C4-2B (cell line): ENCODE results near the gene ZCCHC3.

Experiments
- ZFX ChIP-seq: fragments of 450-650 bp; IDR thresholded peaks from 2 replicates; pipeline ENCODE4 v1.6.1; 2017
- TF ChIP-seq, protein P1 (sequence below): fragments of 450-650 bp; conservative IDR thresholded peaks from 2 replicates; pipeline ENCODE4 v1.5.1; 2017; ENCODE audit warnings: mild to moderate bottlenecking

- TF ChIP-seq, protein P1, sequence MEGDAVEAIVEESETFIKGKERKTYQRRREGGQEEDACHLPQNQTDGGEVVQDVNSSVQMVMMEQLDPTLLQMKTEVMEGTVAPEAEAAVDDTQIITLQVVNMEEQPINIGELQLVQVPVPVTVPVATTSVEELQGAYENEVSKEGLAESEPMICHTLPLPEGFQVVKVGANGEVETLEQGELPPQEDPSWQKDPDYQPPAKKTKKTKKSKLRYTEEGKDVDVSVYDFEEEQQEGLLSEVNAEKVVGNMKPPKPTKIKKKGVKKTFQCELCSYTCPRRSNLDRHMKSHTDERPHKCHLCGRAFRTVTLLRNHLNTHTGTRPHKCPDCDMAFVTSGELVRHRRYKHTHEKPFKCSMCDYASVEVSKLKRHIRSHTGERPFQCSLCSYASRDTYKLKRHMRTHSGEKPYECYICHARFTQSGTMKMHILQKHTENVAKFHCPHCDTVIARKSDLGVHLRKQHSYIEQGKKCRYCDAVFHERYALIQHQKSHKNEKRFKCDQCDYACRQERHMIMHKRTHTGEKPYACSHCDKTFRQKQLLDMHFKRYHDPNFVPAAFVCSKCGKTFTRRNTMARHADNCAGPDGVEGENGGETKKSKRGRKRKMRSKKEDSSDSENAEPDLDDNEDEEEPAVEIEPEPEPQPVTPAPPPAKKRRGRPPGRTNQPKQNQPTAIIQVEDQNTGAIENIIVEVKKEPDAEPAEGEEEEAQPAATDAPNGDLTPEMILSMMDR: no peak
- no peak for TF ChIP-seq ZFX
These were observed 21.6 kb upstream of the ZCCHC3 start for GRCh38 chr20:275791-276190.
